ENCODE results near the gene SYNC.

Gene SYNC

DNA sequence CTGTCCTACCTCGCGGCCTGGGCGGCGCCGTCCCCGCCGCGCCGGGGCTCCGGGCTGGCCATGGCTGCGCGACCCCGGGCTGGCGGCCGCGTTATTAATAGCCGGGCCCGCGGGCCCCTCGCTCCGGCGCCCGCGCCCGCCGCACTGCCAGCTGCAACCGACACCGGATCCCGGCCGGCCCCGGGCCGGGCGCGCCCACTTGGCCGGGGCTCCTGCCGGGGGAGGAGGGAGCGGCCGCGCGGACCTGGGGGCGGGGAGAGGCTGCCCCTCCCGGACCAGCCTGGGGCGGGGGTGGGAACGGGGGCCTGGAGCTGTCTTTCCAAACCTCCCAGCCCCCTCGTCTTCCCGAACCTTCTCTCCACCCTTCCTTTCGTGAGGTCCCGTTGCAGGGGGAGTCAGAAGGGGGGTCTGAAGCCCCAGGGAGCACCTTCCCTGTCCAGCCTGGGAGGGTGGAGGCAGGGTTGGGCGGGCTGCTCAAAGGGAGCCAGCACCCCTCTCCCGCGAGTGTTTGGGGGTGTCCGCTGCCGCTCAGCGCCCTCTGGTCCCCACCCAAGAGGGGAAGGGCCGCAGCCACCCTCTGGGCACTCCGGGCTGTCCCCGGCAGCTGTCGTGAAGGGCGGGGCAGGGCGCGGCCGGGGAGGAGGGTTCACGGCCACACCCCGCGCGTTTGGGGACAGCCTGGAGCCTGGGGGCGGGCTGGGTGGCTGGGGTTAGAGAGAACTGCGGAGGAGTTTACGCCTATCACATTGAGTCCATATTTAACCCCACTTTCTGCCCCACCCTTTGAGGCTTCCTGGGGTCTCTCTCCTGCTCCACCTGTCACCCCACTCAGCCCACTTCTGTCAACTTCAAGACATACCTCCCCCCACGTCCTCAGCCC, at the start of gene SYNC:
TSS of gene SYNC (minus strand) at position 172 of the 880 bp plus-strand sequence. CDS start at position 62, 110 bp downstream.
- no peak for DNase-seq

DNA sequence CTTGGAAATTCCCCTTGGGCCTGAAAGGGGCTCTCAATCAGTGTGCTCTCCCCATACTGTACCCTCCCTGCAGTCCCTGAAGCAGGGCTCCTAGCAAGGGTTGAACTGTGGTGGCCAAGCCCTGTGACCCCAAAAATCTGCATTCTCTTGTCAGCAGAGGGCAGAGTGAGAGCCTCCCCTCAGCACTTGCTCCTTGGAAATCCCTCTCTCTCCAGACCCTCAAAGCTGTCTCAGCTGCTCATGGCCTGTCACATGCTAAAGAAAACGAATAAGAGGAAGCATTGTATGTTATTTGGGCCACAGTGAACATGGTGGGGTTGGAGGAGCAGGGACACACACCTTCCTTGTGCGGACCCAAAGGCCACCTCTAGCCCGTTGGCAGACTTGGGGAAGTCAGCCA, 47.2 kb upstream of the SYNC start:
- DNase-seq = no peak

DNA sequence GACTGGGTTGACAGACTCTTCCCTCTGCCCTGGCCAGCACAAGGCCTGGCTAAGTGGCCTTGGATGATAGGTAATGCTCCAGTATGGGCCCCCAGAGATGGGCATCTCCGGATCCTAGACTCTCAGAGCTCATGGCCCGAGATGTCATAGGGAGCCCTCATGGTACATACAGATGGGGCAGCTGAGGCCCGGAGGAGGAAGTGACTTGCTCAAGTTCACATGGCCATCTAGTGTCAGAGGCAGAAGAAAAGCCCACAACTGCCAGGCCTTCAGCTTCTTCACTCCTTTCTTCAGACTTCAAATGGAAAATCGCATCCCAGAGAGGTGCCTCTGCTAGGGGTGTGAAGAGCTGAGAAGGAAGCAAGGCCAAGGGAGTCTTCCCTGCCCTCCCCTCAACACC, 46.8 kb upstream of the SYNC start:
- DNase-seq = no peak

DNA sequence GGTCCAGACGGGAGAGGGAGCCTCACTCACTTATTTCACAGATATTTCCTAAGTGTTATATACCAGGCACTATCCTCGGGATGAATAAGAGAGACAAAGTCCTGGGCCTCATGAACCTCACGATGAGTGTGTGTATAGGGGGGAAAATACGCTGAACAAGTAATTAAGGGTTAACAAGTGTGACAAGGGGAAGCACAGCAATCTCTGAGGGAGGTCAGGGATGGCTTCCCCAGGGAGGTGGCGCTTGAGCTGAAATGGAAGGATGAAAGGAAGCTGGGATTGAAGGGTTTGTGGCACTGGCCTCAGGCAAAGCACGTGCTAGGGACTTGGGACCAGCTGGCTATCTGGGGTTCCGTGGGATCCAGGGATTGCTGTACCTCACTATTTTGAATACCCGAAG, 46.4 kb upstream of the SYNC start:
- DNase-seq = no peak

DNA sequence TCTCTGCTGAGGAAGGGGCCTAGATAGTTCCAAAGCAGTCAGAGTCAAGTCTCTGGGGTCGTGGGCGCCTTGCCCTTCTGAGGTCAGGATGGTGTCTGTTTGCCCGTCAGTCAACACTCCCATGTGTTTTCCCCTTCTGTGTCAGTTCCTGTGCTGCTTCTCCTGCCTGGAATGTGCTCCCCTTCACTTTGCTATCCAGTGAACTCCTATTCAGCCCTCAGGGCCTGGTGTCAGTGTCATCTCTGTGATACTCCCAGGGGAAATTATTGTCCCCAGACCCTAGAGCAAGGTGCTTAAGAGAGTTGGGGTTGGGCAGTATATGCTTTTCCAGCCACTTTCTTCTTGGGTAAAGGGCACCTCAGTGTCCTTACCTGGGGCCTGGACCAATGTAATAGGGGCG, 45.8 kb upstream of the SYNC start:
- no peak for DNase-seq

DNA sequence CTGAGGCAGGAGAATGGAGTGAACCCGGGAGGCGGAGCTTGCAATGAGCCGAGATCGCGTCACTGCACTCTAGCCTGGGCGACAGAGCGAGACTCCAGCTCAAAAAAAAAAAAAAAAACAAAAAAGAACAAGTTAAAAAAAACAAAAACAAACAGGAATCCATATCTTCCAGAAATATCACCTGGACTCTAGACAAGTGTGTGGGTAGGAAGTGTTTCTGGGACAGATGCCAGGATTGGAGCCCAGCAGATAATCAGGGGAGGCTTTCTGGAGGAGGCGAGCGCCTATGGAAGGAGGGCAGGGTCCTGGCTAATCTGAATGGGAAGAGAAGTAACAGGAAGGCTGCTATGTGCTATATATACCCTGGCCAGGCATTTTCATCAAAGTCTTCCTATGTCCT, 43.6 kb upstream of the SYNC start:
- no peak for DNase-seq

DNA sequence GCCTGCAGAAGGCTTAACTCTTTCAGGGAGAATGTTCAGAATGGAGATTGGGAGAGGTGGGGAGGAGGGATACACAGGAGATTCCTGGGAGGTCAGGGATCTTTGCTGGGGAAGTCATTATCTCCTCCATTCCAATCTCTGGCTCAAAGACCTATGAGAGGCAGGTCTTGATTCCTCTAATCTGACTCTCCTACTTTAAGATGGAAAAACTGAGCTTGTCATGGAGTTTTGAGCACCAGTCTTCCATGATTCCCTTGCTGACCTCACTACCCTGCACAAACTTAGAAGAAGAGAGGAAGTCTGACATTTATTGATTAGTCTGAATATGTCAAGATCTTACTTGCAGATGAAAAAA, 41.5 kb upstream of the SYNC start:
- DNase-seq = no peak

DNA sequence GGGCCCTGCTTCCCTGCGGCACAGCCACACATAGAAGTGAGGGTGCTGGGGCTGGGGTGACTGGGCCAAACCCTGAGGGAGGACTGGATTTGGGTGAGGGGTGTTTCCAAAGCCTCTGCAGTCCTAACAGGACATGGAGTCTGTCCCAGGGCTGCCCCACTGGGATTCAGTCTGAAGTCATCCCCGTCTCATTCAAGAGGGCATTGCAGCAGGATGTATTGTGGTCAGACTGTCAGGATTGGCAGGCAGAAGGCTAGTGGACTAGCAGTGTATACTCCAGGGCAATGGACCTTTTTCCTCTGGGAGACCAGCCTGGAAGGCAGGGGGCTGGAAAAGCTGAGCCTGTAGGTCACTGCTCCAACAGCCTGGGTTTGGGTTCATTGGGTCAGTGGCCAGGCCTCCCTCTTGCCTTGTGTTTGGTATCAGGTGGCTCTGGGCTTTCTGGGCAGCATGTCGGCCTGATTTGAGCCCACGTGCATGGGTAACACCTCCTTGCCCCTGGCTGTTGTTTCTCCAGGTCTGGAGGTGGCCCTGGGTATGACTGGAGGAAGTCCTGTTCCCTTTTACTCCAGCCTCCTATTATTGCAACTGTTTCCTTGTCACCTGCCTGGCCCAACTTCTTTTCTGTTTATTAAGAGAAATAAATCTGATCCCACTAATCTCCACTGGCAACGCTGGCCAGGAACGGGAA, 41.0 kb upstream of the SYNC start:
- no peak for DNase-seq

DNA sequence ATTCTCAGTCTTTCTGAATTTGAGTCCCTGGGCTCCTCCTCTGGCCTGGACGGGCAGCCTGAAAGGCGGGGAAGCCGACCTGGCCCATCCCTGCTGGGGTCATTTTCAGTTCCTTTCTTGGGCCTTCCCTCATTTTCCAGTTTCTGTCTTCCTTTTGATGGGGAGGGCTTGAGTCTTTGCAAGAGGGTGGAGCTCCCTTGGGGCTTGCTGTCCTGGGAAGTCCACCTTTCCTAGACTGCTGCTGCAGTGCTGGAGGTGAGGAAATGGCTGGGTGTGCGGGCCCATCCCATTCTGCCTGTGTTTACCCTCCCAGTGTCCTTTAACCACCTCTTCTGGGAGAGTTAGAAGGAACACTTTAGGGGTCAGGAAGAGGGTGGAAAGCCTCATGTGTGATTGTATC, 40.4 kb upstream of the SYNC start:
- DNase-seq = no peak

DNA sequence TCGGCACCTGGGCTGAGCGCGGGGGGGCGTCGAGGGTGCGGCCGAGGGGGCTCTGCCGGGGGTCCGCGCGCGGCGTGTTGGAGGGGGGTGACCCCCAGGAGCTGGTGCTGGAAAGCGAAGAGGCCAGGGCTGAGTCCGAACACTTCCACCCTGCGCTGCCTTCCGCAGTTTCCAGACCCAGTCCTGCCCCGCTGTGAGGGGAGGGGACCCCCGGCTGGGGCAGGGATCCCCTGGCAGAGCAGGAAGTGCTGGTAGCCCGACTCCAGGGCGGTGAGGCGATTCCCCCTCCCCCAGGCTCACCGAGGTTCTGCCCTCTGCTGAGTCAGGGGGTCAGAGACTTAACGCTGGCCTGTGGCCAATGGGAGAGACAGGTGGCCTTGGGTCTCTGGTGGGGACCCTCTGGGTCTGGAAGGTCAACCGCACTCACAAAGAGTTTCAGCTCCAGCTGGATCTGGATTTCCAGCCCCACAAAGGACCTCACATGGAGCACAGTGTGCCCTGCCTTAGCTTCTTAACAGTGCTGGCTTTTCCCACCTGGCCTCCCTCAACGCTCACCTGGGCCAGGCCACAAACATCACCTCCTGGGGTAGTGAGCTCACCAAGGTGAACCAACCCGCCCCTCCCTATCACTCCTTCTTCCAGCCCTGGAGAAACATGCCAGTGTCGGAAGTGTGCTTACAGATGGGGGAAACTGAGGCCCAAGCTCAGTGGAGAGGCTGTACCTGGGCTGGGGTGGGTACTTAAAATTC, 39.8 kb upstream of the SYNC start:
- DNase-seq = no peak

DNA sequence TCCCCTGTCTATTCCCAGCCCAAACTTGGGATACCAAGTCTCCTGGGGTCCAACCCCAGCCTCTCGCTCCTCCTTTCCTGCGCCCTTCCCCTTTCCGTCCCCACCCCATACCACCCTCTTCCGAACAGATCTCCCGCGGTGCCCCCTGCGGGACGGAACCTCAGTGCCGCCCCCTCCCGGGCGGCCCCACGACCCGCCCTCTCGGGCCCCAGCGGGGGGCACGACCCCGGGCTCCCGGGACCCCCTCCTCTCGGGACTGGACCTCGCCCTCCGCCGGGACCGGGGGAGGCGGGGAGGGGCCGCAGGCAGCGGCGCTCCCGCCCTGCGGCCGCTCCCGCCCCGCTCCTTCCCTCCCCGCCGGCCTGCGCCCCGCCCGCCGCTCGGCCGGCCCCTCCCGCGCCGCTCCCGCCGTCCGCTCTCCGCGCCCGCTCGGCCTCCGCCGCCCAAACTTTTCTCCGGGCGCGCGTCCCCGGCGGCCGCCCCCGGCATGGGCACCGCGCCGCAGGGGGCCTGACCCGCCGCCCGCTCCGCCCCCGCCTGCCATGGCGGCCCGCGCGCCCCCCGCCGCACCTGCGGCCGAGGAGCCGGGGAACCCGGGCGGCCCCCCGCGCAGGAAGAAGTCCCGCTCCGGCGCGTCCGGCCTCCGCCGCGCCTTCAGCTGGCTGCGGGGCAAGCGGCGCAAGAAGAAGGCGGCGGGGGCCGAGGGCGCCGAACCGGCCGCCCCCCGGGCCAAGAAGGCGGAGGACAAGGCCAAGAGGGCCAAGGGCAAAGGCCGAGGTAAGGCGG, 39.0 kb upstream of the SYNC start:
- DNase-seq = no peak

DNA sequence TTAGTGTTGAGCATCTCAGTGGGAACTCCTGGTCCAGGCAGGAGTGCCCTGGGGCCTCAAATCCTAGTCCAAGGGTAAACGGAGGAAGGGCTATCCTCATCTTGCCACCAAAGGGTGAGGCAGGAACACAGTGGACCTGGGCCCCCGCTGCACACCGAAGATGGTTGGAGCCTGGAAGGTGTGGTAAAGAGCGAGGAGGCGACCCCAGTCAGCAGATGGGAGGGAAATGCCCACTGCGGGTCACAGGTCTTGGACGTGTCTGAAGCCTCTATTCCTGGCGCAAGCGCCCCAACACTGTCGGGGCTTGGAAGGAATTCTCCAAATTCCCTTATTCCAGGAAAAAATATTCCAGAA, 38.5 kb upstream of the SYNC start:
- no peak for DNase-seq

DNA sequence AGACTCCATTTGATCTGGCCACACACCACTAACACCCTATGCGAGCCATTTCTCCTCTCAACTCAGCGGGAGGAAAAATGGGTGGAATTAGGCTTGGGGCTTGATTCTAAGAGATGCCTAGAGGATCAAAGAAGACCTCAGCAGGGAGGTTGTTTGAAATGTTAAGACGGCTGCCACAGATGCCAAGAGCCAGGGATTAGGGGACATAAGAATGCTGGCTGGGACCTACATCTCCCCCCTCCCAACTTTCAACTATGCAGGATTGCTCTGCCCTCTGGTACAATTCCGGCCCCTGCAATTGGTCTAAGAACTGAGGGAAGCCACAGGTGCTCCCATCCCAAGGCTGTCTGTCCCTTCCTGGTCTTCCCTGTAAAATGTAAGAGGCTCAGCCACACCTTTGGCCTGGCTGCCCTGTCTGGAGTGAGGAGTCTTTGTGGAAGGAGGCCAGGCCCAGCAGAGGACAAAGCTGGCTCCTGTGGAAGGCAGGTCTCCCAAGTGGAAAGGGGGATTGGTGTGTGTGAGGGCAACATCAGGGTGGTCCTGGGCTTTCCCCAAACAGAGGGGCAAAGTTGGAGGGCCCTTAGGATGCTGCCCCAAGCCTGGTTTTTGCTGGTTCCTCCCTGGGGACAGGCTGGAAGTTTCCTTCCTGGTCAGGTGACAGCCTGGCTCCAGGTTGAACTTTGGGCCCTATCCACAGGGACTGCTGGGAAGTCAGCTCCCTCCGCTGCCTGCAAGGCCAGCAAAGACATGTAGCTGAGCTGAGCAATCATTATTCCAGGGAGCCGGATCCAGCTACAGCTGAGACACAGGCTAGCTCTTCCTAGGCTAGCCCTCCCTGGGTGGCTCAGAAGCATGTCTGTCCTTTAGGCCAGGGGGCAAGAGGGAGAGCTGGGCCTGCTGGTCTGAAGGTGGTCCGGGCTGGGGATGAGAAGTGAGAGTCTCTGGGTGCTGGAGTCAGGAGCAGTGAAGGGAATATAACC, 34.5 kb upstream of the SYNC start:
- DNase-seq = no peak

DNA sequence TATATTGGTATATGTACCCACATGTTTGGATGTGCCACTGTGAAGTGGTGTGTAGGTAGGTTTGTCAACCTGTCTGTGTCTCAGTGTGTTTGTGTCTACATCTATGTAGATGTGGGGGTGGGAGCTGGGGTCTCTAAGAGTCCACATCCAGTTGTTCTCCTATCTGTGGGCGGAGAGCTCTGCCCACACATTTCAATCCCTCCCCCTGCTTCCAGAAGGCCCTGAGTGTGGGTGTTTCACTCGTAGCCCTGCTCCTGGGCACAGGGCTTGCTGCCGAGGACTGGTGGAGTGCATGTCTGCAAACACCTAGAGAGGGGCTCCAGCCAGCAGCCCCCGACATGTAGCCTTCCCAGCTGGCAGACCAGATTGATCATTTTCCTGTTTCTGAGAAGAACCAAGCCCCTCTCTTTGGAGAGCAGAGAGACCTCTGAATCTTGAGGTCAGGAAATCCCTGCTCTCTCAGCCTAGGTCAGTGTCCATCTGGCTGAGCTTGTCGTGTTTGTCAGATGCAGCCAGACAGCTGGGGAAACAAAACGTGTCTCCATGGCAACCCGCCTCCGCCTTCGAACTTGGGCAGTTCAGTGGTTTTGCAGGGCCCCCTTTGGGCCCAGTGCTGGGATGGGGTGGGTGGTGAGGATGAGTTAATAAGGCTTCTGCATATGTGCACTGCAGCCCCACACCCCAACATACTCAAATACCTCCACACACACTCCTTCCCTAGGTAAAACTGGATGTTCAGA, 31.2 kb upstream of the SYNC start:
- no peak for DNase-seq

DNA sequence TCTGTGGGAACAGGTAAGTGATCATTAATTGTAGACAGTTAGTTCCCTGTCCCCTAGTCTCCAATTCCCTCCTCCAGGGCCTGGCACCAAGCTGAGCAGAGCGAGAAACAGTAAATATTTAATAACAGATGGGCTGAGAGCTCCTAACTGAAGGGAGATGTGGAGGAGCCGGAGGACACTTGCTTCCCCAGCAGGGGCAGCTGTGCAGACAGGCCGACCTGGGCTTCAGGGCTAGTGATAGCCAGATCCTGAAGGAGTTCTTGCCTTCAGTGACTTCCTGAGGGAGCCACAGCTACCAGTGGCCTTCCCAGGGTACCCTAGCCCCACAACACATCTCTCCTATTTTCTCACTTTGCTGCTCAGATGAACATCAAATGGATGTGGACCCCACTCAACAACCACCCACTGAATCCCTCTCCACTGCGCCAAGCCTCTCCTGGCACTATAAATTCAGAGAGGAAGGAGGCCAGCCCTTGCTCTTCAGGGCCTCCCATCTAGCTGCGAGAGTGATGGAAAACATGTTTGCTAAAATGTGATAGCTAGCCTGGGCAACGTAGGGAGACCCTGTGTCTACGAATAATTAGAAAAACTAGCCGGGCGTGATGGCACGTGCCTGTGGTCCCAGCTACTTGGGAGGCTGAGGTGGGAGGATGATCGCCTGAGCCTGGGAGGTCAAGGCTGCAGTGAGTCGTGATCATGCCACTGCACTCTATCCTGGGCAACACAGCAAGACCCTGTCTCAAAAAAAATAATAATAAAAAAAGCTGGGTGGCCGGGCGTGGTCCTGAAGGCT, 26.9 kb upstream of the SYNC start:
- no peak for DNase-seq

DNA sequence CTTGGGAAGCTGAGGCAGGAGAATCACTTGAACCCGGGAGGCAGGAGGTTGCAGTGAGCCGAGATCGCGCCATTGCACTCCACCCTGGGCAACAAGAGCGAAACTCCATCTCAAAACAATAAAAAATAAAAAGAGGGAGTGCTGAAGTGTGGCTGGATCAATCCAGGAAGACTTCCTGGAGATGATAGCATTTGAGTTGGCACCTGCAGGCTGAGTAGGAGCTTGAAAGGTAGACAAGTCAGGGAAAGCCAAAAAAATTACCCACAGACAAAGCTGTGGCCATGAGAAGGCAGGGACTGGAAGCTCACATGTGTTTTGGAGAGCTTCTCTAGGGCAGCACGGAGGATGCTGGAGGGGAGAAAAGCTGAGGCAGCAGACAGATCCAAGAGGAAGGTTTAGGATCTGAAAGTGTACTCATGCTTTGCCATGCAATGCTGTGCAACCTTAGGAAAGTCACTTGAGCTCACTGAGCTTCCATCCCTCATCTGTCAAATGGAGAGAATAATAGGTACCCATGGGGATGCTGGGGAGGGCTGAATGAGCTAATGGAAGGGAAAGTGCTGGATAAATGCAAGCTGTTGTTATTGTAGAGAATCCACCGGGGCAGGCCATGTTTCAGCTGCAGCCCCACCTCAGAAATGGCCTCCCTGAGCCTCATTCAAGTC, 26.0 kb upstream of the SYNC start:
- DNase-seq = no peak

DNA sequence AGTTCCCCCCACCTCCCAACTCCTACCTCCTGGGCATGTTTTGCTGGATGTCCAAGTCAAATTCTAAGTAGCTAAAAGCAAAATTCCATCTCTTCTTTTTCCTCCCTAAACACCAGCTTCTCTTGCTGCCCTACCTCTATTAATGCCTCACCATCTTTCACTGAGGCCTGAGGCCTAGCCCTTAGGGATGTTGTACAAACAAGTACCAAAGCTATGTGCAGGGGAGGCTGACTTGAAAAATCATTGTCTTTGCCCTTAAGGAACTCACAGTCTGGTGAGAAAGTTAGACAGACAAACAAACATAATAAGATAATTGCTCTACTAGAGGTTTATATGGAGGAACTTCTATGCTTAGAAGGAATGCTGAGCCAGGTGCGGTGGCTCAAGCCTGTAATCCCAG, 25.3 kb upstream of the SYNC start:
- no peak for DNase-seq

DNA sequence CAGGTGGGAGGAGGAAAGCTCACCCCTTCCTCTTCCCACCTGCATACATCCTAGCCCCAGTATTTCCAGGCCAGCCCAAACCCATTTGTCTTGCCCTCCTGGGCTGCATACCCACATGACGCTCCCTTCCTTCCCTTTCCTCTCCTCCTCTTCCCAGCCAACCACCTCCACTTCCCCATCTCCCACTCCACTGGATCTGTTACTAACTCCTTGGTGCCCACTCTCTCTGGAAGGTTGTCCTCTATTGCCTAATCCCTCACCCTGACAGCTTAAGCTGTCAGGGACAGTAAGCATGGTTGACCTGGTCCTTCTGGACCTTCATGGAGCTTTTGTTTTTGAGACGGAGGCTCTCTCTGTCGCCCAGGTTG, 23.0 kb upstream of the SYNC start:
- DNase-seq = no peak

DNA sequence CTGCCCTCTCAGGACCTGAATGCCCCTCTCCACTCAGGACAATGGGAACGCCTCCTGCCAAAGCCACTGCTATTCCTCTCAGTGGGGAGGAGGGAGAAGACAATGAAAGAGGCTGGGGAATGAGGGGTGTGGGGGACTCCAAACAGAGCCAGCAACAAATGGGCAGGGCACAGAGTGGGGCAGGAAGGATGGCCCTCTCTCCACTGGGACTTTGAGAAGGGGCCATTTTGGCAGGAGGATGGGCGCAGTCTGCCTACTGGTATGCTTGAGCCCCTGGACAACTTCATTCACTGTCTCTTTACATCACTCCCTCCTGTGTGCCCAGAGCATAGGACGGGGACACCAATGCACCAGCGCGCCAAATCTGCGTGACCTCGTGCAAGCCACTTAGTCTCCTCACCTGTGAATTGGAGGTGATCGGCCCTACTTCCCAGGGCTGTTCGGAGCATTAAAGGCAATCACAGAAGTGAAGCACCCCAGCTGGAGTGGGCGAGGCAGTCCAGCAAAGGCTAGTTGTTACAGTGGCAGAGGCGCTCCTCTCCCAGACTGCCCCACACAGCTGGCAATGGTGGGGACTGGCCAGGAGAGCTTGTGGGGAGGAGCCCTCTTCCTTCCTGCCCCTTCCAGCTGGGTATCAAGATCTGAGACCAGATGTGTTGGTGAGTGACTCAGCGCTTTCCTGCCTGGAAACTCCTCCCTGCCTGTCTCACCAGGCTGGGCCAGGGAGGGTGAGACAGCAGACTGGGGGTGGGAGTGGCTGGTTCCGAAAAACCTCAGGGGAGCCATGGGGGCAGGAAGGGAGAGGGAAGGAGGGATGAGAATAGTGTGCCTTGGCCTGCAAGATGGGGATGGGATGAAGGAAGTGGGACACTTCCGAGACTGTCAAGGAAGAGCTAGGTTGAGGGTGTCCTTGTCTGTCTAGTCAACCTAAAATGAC, 22.4 kb upstream of the SYNC start:
- DNase-seq = no peak

Measured in activated T-cell treated with anti-CD3 and anti-CD28 coated beads, Interleukin-2, amount 50 U/mL, for 1 hour (primary cell).